ENCODE results near the gene DAPK2.
"Not testable (repeated sequence)": the region's sequence is repeated elsewhere in the genome, so short reads cannot be mapped to it uniquely, and the experiment has no call there.

The DAPK2 gene

GRCh38 chr15:63974021-63974420 is 72.3 kb downstream of the DAPK2 start:
- DNase-seq (ENCODE audit: low read depth, low spot score): no peak

GRCh38 chr15:63973212-63974009 is 72.9 kb downstream of the DAPK2 start:
- no peak for DNase-seq (ENCODE audit: low read depth, low spot score)

- no peak for DNase-seq (ENCODE audit: low read depth, low spot score)
Observed at GRCh38 chr15:63972801-63973200, 73.5 kb downstream of the DAPK2 start.

DNA sequence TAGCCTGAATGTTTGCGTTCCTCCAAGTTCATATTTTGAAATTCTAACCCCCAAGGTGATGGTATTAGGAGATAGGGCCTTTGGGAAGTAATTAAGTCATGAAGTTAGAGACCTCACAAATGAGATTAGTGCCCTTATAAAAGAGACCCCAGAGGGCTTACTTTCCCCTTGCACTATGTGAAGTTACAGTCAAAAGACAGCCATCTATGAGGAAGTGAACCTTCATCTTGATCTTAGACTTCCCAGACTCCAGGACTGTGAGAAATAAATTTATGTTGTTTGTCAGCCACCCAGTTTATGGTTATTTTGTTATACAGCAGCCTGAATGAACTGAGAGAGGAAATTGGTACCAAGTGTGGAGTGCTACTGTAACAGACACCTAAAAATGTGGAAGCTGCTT is 74.4 kb downstream of the DAPK2 start:
- no peak for DNase-seq (ENCODE audit: low read depth, low spot score)

DNA sequence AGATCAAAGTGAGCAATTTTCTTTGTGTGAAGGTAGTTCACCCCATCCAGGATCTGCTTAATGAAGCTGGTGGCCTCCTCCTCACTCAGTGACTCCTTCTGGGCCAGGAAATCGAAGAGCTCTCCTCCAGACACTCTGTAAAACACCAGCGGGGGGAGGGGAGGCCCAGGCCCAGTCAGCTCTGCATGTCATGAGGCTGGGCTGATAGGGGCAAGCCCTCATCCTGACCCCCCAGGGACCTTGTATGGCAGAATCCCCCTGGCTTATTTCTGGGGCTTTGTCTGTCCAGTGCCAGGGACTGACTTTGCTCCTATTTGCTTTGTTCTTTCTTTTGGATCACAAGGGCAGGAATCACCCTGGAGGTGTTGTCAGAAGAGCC is 74.9 kb downstream of the DAPK2 start:
- no peak for DNase-seq (ENCODE audit: low read depth, low spot score)

- DNase-seq (ENCODE audit: low read depth, low spot score): no peak
Observed at GRCh38 chr15:63970621-63971426, 75.5 kb downstream of the DAPK2 start.

- no peak for DNase-seq (ENCODE audit: low read depth, low spot score)
Observed at GRCh38 chr15:63969652-63970421, 76.4 kb downstream of the DAPK2 start.

DNA sequence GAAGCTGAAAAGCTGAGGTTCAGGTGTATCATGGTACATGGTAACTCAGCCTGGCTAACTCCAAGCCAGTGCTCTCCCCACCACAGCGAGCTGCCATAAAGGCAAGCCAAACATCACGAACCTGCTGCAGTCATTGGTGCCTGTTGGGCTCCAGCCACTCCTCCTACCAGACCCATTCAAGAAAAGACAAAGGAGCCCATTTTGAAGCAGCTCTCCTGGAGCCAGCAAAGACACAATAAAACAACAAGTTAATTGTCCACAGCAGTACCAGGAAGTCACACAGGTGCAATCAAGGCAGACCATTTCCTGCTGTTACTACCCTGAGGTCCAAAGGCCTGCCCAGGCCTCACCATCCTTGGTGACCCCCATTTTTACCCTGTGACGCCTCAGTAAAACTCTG is 77.6 kb downstream of the DAPK2 start:
- no peak for DNase-seq (ENCODE audit: low read depth, low spot score)

- no peak for DNase-seq (ENCODE audit: low read depth, low spot score)
Observed at GRCh38 chr15:63968122-63968524, 78.2 kb downstream of the DAPK2 start.

DNA sequence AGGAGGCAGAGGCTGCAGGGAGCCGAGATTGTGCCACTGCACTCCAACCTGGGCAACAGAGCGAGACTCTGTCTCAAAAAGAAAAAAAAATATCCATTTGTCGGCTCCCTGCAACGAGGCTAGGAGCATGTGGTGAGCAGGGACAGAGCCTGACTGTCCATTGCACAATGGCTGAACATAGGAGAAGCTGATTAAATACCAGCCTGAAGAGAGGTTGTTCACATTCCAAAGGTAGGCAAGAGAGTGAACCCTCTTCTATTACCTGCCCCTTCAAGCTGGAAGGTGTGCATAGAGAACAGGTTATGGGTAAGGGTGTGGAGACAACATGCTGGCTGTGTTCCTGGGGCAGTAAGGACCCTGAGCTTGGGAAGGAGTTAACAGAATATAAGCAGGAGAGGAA is 78.7 kb downstream of the DAPK2 start:
- no peak for DNase-seq (ENCODE audit: low read depth, low spot score)

GRCh38 chr15:63962947-63963721 is 83.2 kb downstream of the DAPK2 start:
- not testable (repeated sequence) for DNase-seq (ENCODE audit: low read depth, low spot score)

GRCh38 chr15:63953524-63953923 is 92.8 kb downstream of the DAPK2 start:
- DNase-seq (ENCODE audit: low read depth, low spot score): no peak

GRCh38 chr15:63950911-63951481 is 95.3 kb downstream of the DAPK2 start:
- no peak for DNase-seq (ENCODE audit: low read depth, low spot score)

- DNase-seq (ENCODE audit: low read depth, low spot score): no peak
Observed at GRCh38 chr15:63948971-63949370, 97.3 kb downstream of the DAPK2 start.

- DNase-seq (ENCODE audit: low read depth, low spot score): no peak
Observed at GRCh38 chr15:63948436-63948835, 97.8 kb downstream of the DAPK2 start.

- DNase-seq (ENCODE audit: low read depth, low spot score): no peak
Observed at GRCh38 chr15:63947228-63947627, 99.1 kb downstream of the DAPK2 start.

- DNase-seq (ENCODE audit: low read depth, low spot score): no peak
Observed at GRCh38 chr15:63946524-63947065, 99.7 kb downstream of the DAPK2 start.

DNA sequence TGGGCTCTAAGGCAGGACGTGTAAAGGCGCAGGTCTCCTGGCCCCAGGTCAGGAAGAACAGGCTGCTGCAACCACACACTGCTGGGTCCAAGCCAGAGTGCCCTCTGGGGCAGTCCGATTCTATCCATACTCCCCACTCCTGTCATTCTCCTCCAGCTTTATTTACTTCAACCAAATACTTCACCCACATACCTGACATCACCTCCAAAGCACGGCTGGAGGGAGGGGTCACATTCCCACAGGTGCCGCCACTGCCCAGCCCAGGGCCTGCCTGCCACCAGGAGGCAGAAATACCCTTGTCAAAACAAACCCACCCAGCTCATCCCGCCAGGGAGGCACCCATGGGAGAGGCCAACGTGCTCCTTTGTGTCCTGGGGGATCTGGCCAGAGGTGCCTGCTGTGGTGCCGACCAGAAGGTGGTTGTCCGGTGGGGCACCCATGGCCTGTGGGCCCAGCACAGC is 100.4 kb downstream of the DAPK2 start:
- no peak for DNase-seq (ENCODE audit: low read depth, low spot score)

GRCh38 chr15:63945007-63945788 is 101.1 kb downstream of the DAPK2 start:
- DNase-seq (ENCODE audit: low read depth, low spot score): no peak

DNA sequence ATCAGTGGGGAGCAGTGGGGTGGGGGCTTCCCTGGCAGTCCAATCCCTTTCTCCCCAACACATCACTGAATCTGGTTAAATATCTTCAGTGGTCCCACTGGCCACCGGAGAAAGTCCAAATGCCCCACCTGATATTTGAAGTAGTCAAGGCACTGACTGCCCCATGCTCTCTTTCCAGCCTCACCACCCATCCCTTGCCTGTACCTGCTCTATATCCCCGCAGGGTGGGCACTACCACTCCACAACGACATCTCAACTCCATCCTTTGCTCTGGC is 101.7 kb downstream of the DAPK2 start:
- no peak for DNase-seq (ENCODE audit: low read depth, low spot score)

All from smooth muscle cell of the brain vasculature (primary cell).